Measurements from ENCODE around the gene TSPAN18. TPM values are rescaled to one million over a fixed set of nuclear protein-coding genes. Genes with fewer than 3 reads are reported as not detected.

TSPAN18 gene
- total RNA-seq, 1 donor from 2014 or later, result 38.4 TPM

- intact Hi-C loops (cut with DNase I), result no loop called here
- DNase-seq (no peak), ATAC-seq (no peak)
- Histone ChIP-seq H3K27ac (no peak overlapping the region), H3K27me3 (ENCODE audit: low read depth) (no peaks in the 10 kb centered on the region), H3K4me1 (no peaks in the 10 kb centered on the region), H3K36me3 (no peaks in the 10 kb centered on the region), H3K4me3 (no peak overlapping the region), H3K9me3 (no peaks in the 10 kb centered on the region)
- no peak for TF ChIP-seq CTCF (IDR thresholded peaks at IDR 0.05)
Observed at GRCh38 chr11:44825058-44825785, 98.5 kb downstream of the TSPAN18 start.

DNA sequence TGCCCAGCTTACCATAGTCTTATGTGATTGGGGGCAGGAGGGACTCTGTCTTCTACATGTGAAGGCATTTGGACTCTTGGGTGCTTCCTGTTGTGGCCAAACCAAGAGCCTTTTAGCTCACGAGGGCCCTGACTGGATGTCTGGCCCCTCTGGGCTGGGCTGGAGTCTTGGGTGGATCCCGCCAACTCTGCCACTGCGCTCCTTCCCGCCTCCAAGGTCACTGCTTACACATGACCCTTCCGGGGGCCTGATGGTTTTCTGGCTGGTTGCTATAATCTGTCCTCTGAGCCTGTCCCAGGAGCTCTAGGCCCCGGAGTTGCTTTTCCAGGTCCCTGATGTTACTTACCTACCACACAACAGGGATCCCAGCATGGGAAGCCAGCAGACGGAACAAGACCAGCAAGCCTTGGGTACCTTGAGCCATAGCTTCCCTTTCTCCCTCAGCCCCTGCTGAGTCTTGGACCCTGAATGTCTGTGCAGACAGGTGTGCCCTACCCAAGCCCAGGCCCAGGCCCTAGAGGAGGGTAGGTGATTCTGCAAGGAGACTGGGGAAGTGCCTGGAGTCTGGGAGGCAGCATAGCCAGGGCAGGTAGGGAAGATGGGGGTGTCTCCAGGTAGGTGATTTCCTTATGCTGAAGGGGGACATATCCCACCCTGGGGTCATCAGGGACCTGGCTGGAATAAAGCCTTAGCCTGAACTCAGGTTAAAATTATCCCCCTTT, 100.3 kb downstream of the TSPAN18 start:
- no peak for DNase-seq

DNA sequence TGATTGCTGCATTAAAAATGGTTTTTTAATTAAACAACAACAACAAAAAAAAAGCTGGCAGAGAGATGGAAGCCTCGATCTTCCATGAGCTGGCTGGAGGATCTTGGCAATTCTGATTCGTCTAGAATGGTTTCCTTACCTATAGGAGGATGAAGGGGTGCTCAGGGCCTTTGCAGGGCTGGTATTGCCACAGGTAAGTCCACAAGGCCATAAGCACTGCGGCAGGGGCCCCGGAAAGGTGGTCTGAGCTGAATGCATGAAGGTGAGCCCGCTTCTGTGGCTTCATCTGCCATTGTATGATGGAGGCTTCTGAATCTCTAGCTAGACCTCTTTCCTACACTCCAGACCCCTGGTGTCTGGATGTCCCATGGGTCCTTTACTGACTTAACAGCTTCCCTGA, 101.5 kb downstream of the TSPAN18 start:
- intact Hi-C loops (cut with DNase I), result no loop called here
- H3K27me3 ChIP-seq (ENCODE audit: low read depth), result no peaks in the 10 kb centered on the region
- DNase-seq, result no peak
- H3K36me3 ChIP-seq, result no peaks in the 10 kb centered on the region
- H3K27ac ChIP-seq, result no peak overlapping the region
- no peak overlapping the region for H3K4me3 ChIP-seq
- ATAC-seq, result no peak
- H3K4me1 ChIP-seq, result no peaks in the 10 kb centered on the region
- no peaks in the 10 kb centered on the region for H3K9me3 ChIP-seq
- TF ChIP-seq CTCF (IDR thresholded peaks at IDR 0.05), result no peak

More for the DNA sequence above, 100.3 kb downstream of the TSPAN18 start:
- no peaks in the 10 kb centered on the region for H3K9me3 ChIP-seq
- ATAC-seq, result no peak
- H3K27me3 ChIP-seq (ENCODE audit: low read depth), result no peaks in the 10 kb centered on the region
- intact Hi-C loops (cut with DNase I), result no loop called here
- no peak overlapping the region for H3K27ac ChIP-seq
- no peak overlapping the region for H3K4me3 ChIP-seq
- no peaks in the 10 kb centered on the region for H3K4me1 ChIP-seq
- no peaks in the 10 kb centered on the region for H3K36me3 ChIP-seq
- no peak for TF ChIP-seq CTCF (IDR thresholded peaks at IDR 0.05)

DNA sequence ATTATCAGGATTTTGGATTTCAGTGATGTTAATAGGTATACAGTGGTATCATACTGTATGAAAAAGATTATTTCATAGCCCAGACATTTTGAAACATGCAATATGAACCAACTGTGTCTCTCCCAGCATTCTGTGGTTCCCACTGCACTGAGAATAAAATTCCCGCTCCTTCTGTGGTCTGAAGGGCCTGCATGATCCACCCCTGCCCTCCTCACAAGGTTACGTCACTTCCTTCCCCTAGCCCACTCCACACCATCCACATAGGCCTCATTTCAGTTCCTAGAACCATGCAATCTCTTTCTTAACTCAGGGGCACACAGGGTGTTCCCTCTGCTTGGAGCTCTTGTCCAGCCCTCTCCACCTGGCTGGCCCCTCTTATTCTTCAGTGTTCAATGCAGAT, 103.1 kb downstream of the TSPAN18 start:
- H3K27me3 ChIP-seq (ENCODE audit: low read depth), result no peaks in the 10 kb centered on the region
- no peak overlapping the region for H3K27ac ChIP-seq
- peak in 1 of 2 donors; percentile 29 for ATAC-seq
- H3K4me1 ChIP-seq, result peaks cover 2% of the 10 kb centered on the region
- DNase-seq, result no peak
- no peak overlapping the region for H3K4me3 ChIP-seq
- no peaks in the 10 kb centered on the region for H3K9me3 ChIP-seq
- no peaks in the 10 kb centered on the region for H3K36me3 ChIP-seq
- no peak for TF ChIP-seq CTCF (IDR thresholded peaks at IDR 0.05)
- intact Hi-C loops (cut with DNase I), result no loop called here

DNA sequence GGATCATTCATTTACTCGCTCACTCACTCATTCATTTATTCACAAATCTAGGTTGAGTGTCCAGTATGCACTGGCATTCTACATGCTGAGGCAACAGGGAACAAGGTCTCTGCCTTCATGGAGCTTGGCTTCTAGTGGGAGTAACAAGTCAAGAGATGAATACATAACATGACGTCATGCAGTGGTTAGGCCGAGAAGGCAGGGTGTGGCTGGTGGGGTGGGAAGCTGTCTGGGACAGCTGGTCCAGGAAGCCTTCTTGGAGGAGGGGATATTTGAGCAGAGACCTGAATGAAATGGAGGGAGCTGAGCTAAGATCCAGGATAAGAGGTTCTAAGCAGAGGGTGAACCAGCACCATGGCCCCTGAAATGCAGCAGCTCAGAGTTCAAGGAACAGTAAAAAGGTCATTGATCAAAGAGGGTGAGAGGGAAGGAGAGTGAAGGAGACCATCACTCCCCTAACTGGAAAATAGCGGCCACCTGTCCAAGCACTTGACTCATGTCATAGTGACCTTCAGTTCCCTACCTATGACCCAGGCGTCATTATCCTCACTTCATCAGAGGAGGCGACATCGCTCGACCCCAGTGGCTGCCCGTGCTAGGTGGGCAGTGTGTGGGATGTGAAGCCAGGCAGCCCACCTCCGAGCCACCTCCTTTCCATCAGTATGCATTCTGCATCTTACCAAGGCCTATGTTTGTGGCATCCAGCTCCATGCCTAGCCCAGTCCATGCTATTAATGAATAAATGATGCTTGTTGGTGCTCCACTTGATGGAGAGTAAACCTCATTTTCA, 105.0 kb downstream of the TSPAN18 start:
- Histone ChIP-seq H3K4me1 (peaks cover 5% of the 10 kb centered on the region), H3K9me3 (no peaks in the 10 kb centered on the region), H3K36me3 (no peaks in the 10 kb centered on the region), H3K27ac (no peak overlapping the region), H3K4me3 (no peak overlapping the region), H3K27me3 (ENCODE audit: low read depth) (no peaks in the 10 kb centered on the region)
- no peak for TF ChIP-seq CTCF (IDR thresholded peaks at IDR 0.05)
- no peak for ATAC-seq
- no peak for DNase-seq
- intact Hi-C loops (cut with DNase I), result no loop called here

Data from lower lobe of right lung (tissue), 2 donors.